Gastrocnemius medialis (tissue), 4 donors: Measurements from ENCODE around the gene SLC4A2.

Experiments
- POLR2A ChIP-seq, 2 donors: fragments of 450-650 bp; IDR thresholded peaks; one replicate each; pipeline ENCODE4 v1.6.1; 2017; ENCODE audit warnings: antibody characterized with exemption in 2 of 2, mild to moderate bottlenecking in 2 of 2, moderate library complexity in 2 of 2
- TF ChIP-seq, protein P1 (sequence below), 5 experiments: fragments of 450-650 bp in 3 of 5; fragments of 200-600 bp in 2 of 5; sonication (generic) in 2 of 5; IDR thresholded peaks in 4 of 5; conservative IDR thresholded peaks in 1 of 5; 1 replicate in 4 of 5; 2 replicates in 1 of 5; pipeline ENCODE4 v1.5.1; 2016 to 2019; ENCODE audit warnings: antibody characterized with exemption in 5 of 5, mild to moderate bottlenecking in 3 of 5, moderate library complexity in 3 of 5

DNA sequence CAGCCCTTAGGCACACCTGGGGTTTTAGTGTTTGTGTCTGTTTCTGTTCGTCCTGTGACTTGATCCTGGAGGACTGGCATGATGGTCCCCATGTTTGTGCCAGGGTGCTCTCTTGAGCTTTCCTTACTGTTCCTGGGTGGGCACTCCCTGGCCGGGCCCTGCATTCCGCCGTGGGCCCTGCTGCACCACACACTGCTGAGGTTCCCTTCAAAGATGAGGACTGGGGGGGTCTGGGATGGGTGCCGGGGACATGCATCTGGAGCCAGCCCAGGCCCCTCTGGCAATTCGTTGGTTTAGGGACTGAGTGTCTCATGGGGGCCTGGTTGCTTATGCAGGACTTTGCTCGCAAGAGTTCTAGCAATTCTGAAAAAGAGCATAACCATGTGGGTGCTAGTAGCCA lies 31.6 kb downstream of the SLC4A2 start:
- TF ChIP-seq, protein P1, sequence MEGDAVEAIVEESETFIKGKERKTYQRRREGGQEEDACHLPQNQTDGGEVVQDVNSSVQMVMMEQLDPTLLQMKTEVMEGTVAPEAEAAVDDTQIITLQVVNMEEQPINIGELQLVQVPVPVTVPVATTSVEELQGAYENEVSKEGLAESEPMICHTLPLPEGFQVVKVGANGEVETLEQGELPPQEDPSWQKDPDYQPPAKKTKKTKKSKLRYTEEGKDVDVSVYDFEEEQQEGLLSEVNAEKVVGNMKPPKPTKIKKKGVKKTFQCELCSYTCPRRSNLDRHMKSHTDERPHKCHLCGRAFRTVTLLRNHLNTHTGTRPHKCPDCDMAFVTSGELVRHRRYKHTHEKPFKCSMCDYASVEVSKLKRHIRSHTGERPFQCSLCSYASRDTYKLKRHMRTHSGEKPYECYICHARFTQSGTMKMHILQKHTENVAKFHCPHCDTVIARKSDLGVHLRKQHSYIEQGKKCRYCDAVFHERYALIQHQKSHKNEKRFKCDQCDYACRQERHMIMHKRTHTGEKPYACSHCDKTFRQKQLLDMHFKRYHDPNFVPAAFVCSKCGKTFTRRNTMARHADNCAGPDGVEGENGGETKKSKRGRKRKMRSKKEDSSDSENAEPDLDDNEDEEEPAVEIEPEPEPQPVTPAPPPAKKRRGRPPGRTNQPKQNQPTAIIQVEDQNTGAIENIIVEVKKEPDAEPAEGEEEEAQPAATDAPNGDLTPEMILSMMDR (IDR thresholded peaks at IDR 0.05 in 4 of 5, conservative IDR thresholded peaks at IDR 0.05 in 1 of 5): no peak
- TF ChIP-seq POLR2A (IDR thresholded peaks at IDR 0.05): no peak
